Stomach (tissue), 9 donors: ENCODE data around the gene ESCO1. TPM values are rescaled to one million over a fixed set of nuclear protein-coding genes. Genes with fewer than 3 reads are reported as not detected.
A peak's percentile ranks its signal among the peaks of the same experiment; 100 is the strongest.
"Not testable (repeated sequence)": the region's sequence is repeated elsewhere in the genome, so short reads cannot be mapped to it uniquely, and the experiment has no call there.

Experiments
- DNase-seq, 2 donors: peaks; one replicate each; pipeline versions ENCODE4 v3.0.0 to v3.0.0-alpha.2; 2013 to 2019
- H3K27ac ChIP-seq, 5 donors: fragments of 200-600 bp in 4 of 5; sonication (generic) in 4 of 5; one replicate each; pipeline ENCODE4 v1.5.1; 2013 to 2019; ENCODE audit warnings: mild to moderate bottlenecking in 1 of 5, moderate library complexity in 1 of 5
- H3K27me3 ChIP-seq, 3 donors: fragments of 200-600 bp; sonication (generic); one replicate each; pipeline ENCODE4 v1.5.1; 2017 to 2019; ENCODE audit warnings: mixed run types in 1 of 3
- H3K36me3 ChIP-seq, 4 donors: fragments of 200-600 bp; sonication (generic); 1 replicate in 3 of 4; 2 replicates in 1 of 4; pipeline ENCODE4 v1.5.1; 2016 to 2019
- H3K4me1 ChIP-seq, 4 donors: fragments of 200-600 bp; sonication (generic); one replicate each; pipeline ENCODE4 v1.5.1; 2016 to 2019
- H3K4me3 ChIP-seq, 4 donors: fragments of 200-600 bp; sonication (generic) in 3 of 4; one replicate each; pipeline ENCODE4 v1.5.1; 2016 to 2019; ENCODE audit warnings: mild to moderate bottlenecking in 1 of 4
- H3K9me3 ChIP-seq, 4 donors: fragments of 200-600 bp; sonication (generic); one replicate each; pipeline ENCODE4 v1.5.1; 2016 to 2019
- EP300 ChIP-seq: sonication (generic); formaldehyde crosslinking; IDR thresholded peaks from one replicate; pipeline ENCODE4 v1.6.1; 2017; ENCODE audit warnings: antibody characterized with exemption
- POLR2A ChIP-seq, 4 donors: fragments of 450-650 bp; IDR thresholded peaks; one replicate each; pipeline ENCODE4 v1.6.1; 2016; ENCODE audit warnings: antibody characterized with exemption in 4 of 4, control low read depth in 2 of 4, mild to moderate bottlenecking in 1 of 4, moderate library complexity in 1 of 4
- POLR2AphosphoS5 ChIP-seq, 3 donors: sonication (generic); formaldehyde crosslinking; IDR thresholded peaks; one replicate each; pipeline ENCODE4 v1.6.1; 2016; ENCODE audit warnings: antibody characterized with exemption in 3 of 3
- WGBS, 5 donors: extraction: QIAGEN DNeasy Blood & Tissue Kit in 3 of 5; methylation state at CpG; one replicate each; pipeline versions ENCODE4 v1.1.5 to v1.1.7; 2013 to 2018; 5-methylcytosine and 5-hydroxymethylcytosine counted together
- intact Hi-C: fragments of 100-400 bp; cut with DNase I; formaldehyde crosslinking; loops from one replicate; pipeline ENCODE4 v1.15.1; 2023; ENCODE audit warnings: low total_unique reads
- polyA plus RNA-seq, 3 donors: library from polyadenylated mRNA; stranded (reverse); fragments of 200-250 nt; gene quantifications; one replicate each; pipeline ENCODE4 v1.2.3, GENCODE V29; 2013
- total RNA-seq, 5 donors: library from RNA; depleted of rRNA; stranded (reverse); fragments of >200 nt; gene quantifications; one replicate each; pipeline versions ENCODE4 v1.1.0 to v1.2.3, GENCODE V29; 2014 to 2016
- TF ChIP-seq, protein P1 (sequence below), 7 experiments: fragments of 450-650 bp in 4 of 7; fragments of 200-600 bp in 3 of 7; sonication (generic) in 3 of 7; IDR thresholded peaks; one replicate each; pipeline ENCODE4 v1.5.1; 2016 to 2019; ENCODE audit warnings: antibody characterized with exemption in 7 of 7, control low read depth in 2 of 7, mild to moderate bottlenecking in 1 of 7
- donor health status: healthy with polysubstance abuse.
- donor health status: Bipolar disorder and iron deficiency.
- donor health status: healthy.

The ESCO1 gene
- total and polyA plus RNA-seq, 8 donors, result 5.2 to 53.6 (median 16.0) TPM

GRCh38 chr18:21612125-21613039 lies 11.9 kb upstream of the ESCO1 start, which contains the start of gene SNRPD1:
Gene SNRPD1, plus strand, starts transcription at chr18:21612314. Its CDS starts 116 bp downstream, at chr18:21612430.
- peak; percentile 90 to 97 for DNase-seq
- TF ChIP-seq POLR2A (IDR thresholded peaks at IDR 0.05) (no peak), EP300 (no peak), POLR2AphosphoS5 (IDR thresholded peaks at IDR 0.05) (peak; percentile 78 to 96 (median 80))
- TF ChIP-seq, protein P1, sequence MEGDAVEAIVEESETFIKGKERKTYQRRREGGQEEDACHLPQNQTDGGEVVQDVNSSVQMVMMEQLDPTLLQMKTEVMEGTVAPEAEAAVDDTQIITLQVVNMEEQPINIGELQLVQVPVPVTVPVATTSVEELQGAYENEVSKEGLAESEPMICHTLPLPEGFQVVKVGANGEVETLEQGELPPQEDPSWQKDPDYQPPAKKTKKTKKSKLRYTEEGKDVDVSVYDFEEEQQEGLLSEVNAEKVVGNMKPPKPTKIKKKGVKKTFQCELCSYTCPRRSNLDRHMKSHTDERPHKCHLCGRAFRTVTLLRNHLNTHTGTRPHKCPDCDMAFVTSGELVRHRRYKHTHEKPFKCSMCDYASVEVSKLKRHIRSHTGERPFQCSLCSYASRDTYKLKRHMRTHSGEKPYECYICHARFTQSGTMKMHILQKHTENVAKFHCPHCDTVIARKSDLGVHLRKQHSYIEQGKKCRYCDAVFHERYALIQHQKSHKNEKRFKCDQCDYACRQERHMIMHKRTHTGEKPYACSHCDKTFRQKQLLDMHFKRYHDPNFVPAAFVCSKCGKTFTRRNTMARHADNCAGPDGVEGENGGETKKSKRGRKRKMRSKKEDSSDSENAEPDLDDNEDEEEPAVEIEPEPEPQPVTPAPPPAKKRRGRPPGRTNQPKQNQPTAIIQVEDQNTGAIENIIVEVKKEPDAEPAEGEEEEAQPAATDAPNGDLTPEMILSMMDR (IDR thresholded peaks at IDR 0.05), result peak in 5 of 7 experiments; percentile 87 to 95 (median 91)
- peaks cover 8 to 36% (median 23%) of the 10 kb centered on the region in 4 donors for H3K4me1 ChIP-seq
- peak within 1 kb of the TSS; percentile 63 to 93 (median 87) for H3K27ac ChIP-seq
- WGBS, 5 donors, result 0 to 1% (median 0%) methylated on average over 39 to 59 of the region's 59 CpGs
- no peaks in the 10 kb centered on the region for H3K9me3 ChIP-seq
- H3K4me3 ChIP-seq, result peak within 1 kb of the TSS; percentile 70 to 97 (median 84)
- peaks cover 4 to 24% (median 18%) of the 10 kb centered on the region in 4 donors for H3K36me3 ChIP-seq
- intact Hi-C loops, result loop anchor here (10.0 kb wide), 1 partner anchor 132 kb away; the partner anchor contains the start of gene MIB1
- H3K27me3 ChIP-seq, result no peaks in the 10 kb centered on the region

- peak overlapping the region; percentile 2 to 93 (median 87) for H3K27ac ChIP-seq
- peak overlapping the region; percentile 70 to 97 (median 84) for H3K4me3 ChIP-seq
- intact Hi-C loops, result loop anchor here (10.0 kb wide), 1 partner anchor 133 kb away; the partner anchor contains the start of gene MIB1
- H3K27me3 ChIP-seq, H3K9me3 ChIP-seq: not testable (repeated sequence)
- peaks cover 8 to 32% (median 23%) of the 10 kb centered on the region in 4 donors for H3K4me1 ChIP-seq
- 50 to 58% (median 56%) methylated on average over 28 to 30 of the region's 30 CpGs for WGBS, 5 donors
- DNase-seq, result peak in 1 of 2 donors; percentile 13
- H3K36me3 ChIP-seq, result peaks cover 0 to 15% (median 10%) of the 10 kb centered on the region in 4 donors
These were observed 11.1 kb upstream of the ESCO1 start for GRCh38 chr18:21611401-21612124.

DNA sequence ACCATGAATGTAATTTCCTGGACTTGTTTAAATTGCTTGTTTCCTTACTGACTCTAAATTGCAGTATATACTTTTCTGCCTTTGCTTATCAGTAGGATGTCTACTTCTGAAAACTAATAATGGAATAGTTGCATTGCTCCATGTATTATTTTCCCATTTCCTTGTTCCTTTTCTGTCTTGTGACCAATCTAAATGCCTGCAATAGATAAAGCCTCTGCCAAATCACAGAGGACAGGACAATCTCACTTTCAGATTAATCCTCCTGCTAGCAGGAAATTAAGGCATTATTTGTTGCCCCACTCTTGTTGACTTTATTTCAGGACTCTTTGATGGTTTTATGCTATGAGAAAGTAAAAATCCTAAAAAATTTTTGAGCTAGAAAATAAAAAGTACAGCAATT lies 4.7 kb upstream of the ESCO1 start:
- no peaks in the 10 kb centered on the region for H3K36me3 ChIP-seq
- peaks cover 4 to 20% (median 6%) of the 10 kb centered on the region in 4 donors for H3K4me1 ChIP-seq
- no peaks in the 10 kb centered on the region for H3K9me3 ChIP-seq
- H3K27ac ChIP-seq, result peak overlapping the region in 4 of 5 donors; percentile 35 to 86 (median 64)
- no peak overlapping the region for H3K4me3 ChIP-seq
- H3K27me3 ChIP-seq, result no peaks in the 10 kb centered on the region
- intact Hi-C loops, result no loop called here
- TF ChIP-seq, protein P1 (IDR thresholded peaks at IDR 0.05), result no peak
- TF ChIP-seq POLR2A (IDR thresholded peaks at IDR 0.05) (no peak), EP300 (no peak), POLR2AphosphoS5 (IDR thresholded peaks at IDR 0.05) (peak in 2 of 3 donors; percentile 34 to 66)
- DNase-seq, result peak in 1 of 2 donors; percentile 31

- Histone ChIP-seq H3K27me3 (no peaks in the 10 kb centered on the region), H3K4me3 (no peak overlapping the region), H3K9me3 (no peaks in the 10 kb centered on the region), H3K27ac (peak overlapping the region; percentile 19 to 86 (median 58)), H3K4me1 (peaks cover 5 to 21% (median 7%) of the 10 kb centered on the region in 4 donors), H3K36me3 (no peaks in the 10 kb centered on the region)
- DNase-seq, result peak in 1 of 2 donors; percentile 11
- intact Hi-C loops, result no loop called here
- TF ChIP-seq, protein P1 (IDR thresholded peaks at IDR 0.05), result no peak
- TF ChIP-seq POLR2A (IDR thresholded peaks at IDR 0.05), result no peak
- WGBS, 5 donors, result 7 to 26% (median 16%) methylated on average over 2 of the region's 2 CpGs
These were observed 4.2 kb upstream of the ESCO1 start for GRCh38 chr18:21604671-21605070.
